ENCODE data around the gene CCDC39.
A peak's percentile ranks its signal among the peaks of the same experiment; 100 is the strongest.
"Not testable (repeated sequence)": the region's sequence is repeated elsewhere in the genome, so short reads cannot be mapped to it uniquely, and the experiment has no call there.

The CCDC39 gene

DNA sequence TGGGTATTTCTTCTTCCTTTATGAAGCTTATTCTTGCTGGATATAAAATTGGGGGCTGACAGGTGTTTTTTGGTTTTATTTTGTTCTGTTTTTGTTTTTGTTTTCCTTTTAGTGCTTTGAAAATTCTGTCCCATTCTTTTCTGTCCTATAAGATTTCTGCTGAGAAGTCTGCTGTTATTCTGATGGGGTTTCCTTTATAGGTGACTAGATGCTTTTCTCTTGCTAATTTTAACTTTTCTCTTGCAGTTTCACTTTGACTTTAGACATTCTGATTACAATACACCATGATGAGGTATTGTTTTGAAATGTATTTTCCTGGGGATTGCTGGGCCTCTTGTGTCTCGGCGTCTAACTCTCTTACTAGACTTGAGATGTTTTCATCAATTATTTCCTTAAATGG is 54.6 kb downstream of the CCDC39 start:
- H3K4me2 ChIP-seq (ENCODE audit: low read length) = no peak overlapping the region
- no peak overlapping the region for H3K4me3 ChIP-seq (ENCODE audit: low read length)
- no peaks in the 10 kb centered on the region for H3K4me1 ChIP-seq (ENCODE audit: control insufficient read depth, insufficient read depth, low read length)
- H3K27me3 ChIP-seq (ENCODE audit: control insufficient read depth, insufficient read depth, low read length) = no peaks in the 10 kb centered on the region
- H3K36me3 ChIP-seq (ENCODE audit: insufficient read depth, low read length) = peaks cover 10% of the 10 kb centered on the region
- H3K9me3 ChIP-seq (replicated peaks; ENCODE audit: low read length) = no peaks in the 10 kb centered on the region
- no peak overlapping the region for H3K9ac ChIP-seq (ENCODE audit: low read depth, low read length)

DNA sequence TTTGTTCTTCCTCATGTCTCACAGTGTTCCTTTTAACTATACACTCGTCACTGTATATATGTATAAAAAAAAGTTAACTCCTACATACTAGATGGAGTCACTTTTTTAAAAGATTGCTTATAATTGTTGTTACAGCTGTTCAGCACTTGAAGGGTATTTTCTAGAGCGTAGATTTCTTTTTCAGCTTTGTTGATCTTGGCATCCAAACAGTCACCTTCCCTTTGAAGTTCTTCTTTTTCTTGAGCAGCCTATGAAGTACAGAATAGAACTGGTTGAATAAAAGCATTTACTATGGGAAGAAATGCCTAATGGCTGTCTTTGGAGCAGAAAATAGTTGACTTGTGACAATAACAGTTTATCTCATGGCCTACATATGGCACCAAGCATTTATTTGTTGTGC is 59.6 kb downstream of the CCDC39 start:
- Histone ChIP-seq H3K4me2 (ENCODE audit: low read length) (no peak overlapping the region), H3K9me3 (replicated peaks; ENCODE audit: low read length) (no peaks in the 10 kb centered on the region), H3K36me3 (ENCODE audit: insufficient read depth, low read length) (no peaks in the 10 kb centered on the region), H3K9ac (ENCODE audit: low read depth, low read length) (no peak overlapping the region), H3K4me1 (ENCODE audit: control insufficient read depth, insufficient read depth, low read length) (no peaks in the 10 kb centered on the region), H3K4me3 (ENCODE audit: low read length) (no peak overlapping the region), H3K27me3 (ENCODE audit: control insufficient read depth, insufficient read depth, low read length) (no peaks in the 10 kb centered on the region)

DNA sequence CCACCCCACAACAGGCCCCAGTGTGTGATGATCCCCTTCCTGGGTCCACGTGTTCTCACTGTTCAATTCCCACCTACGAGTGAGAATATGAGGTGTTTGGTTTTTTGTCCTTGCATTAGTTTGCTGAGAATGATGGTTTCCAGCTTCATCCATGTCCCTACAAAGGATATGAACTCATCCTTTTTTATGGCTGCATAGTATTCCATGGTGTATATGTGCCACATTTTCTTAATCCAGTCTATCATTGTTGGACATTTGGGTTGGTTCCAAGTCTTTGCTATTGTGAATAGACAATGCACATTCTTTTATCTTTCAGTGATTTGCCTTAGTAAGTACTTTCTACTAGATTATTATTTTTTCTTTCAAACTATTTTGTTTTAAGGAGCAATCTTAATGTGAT is 60.7 kb downstream of the CCDC39 start:
- not testable (repeated sequence) for H3K4me3 ChIP-seq (ENCODE audit: low read length); H3K9ac ChIP-seq (ENCODE audit: low read depth, low read length); H3K4me2 ChIP-seq (ENCODE audit: low read length); H3K4me1 ChIP-seq (ENCODE audit: control insufficient read depth, insufficient read depth, low read length); H3K27me3 ChIP-seq (ENCODE audit: control insufficient read depth, insufficient read depth, low read length); H3K9me3 ChIP-seq (replicated peaks; ENCODE audit: low read length); H3K36me3 ChIP-seq (ENCODE audit: insufficient read depth, low read length)

DNA sequence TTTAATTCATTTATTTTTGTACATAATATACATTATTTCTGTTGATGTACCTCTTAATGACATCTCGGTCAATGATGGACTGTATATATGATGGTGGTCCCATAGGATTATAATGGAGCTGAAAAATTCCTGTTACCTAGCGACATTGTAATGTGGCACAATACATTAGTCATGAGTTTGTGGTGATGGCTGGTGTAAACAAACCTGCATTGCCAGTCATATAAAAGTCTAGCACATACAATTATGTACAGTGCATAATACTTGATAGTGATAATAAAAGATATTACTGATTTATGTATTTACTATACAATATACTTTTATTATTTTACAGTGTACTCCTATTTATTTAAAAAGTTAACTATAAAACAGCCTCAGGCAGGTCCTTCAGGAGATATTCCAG is 62.2 kb downstream of the CCDC39 start:
- Histone ChIP-seq H3K36me3 (ENCODE audit: insufficient read depth, low read length) (peaks cover 20% of the 10 kb centered on the region), H3K4me2 (ENCODE audit: low read length) (no peak overlapping the region), H3K4me3 (ENCODE audit: low read length) (no peak overlapping the region), H3K4me1 (ENCODE audit: control insufficient read depth, insufficient read depth, low read length) (no peaks in the 10 kb centered on the region), H3K27me3 (ENCODE audit: control insufficient read depth, insufficient read depth, low read length) (no peaks in the 10 kb centered on the region), H3K9me3 (replicated peaks; ENCODE audit: low read length) (no peaks in the 10 kb centered on the region), H3K9ac (ENCODE audit: low read depth, low read length) (no peak overlapping the region)

DNA sequence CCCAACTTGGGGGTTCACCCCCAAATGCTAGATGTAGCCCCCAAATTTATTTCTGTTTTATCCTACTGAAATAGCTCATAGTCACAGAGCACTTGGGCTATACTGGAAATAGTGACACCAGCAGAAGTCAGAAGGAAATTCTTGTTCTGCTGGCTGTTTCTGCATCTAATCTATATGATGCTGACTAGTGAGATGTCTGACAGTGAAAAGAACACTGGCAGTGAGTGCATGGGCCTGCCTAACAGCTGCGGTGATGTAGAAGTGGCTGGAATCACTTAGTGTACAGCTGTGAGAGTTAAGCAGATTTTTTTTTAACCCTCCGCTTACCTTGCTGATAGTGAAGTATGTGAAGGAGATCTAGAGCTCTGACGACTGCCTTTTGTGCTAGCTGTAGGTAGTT is 63.3 kb downstream of the CCDC39 start:
- Histone ChIP-seq H3K4me3 (ENCODE audit: low read length) (no peak overlapping the region), H3K27me3 (ENCODE audit: control insufficient read depth, insufficient read depth, low read length) (no peaks in the 10 kb centered on the region), H3K4me1 (ENCODE audit: control insufficient read depth, insufficient read depth, low read length) (no peaks in the 10 kb centered on the region), H3K36me3 (ENCODE audit: insufficient read depth, low read length) (peaks cover 31% of the 10 kb centered on the region), H3K9ac (ENCODE audit: low read depth, low read length) (no peak overlapping the region), H3K9me3 (replicated peaks; ENCODE audit: low read length) (no peaks in the 10 kb centered on the region), H3K4me2 (ENCODE audit: low read length) (no peak overlapping the region)

DNA sequence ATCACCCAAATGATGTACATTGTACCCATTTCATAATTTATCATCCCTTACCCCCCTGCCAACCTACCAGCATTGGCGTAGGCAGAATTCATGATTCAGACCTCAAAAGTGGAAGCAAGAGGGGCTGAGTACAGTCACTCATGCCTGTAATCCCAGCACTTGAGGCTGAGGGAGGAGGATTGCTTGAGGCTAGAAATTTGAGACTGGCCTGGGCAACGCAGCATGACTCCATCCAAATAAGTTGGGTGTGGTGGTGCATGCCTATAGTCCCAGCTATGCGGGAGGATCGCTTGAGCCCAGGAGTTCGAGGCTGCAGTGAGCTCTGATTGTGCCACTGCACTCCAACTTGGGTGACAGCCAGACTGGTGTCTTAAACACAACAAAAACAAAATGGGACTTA is 66.9 kb downstream of the CCDC39 start:
- no peak overlapping the region for H3K9ac ChIP-seq (ENCODE audit: low read depth, low read length)
- H3K27me3 ChIP-seq (ENCODE audit: control insufficient read depth, insufficient read depth, low read length) = no peaks in the 10 kb centered on the region
- no peaks in the 10 kb centered on the region for H3K9me3 ChIP-seq (replicated peaks; ENCODE audit: low read length)
- H3K4me2 ChIP-seq (ENCODE audit: low read length) = no peak overlapping the region
- no peaks in the 10 kb centered on the region for H3K4me1 ChIP-seq (ENCODE audit: control insufficient read depth, insufficient read depth, low read length)
- H3K4me3 ChIP-seq (ENCODE audit: low read length) = no peak overlapping the region
- H3K36me3 ChIP-seq (ENCODE audit: insufficient read depth, low read length) = peaks cover 67% of the 10 kb centered on the region

DNA sequence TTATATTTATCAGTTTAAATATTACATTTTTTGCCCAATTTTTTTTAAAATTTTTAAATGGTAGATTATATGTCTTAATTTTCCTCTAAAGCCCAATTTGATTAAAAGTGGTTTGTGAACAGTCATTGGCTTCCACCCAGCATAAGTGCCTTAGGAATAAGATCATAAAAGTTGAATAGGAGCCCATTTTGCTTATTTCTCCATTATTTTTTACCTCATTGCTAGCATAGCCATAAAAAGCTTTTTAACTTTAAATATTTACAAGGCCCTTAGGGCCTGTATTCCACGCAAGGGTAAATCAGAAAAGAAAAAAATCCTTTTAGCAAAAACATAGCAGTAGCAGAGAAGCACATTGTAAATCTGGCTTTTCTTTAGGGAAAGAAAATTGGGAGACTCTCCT is 68.3 kb downstream of the CCDC39 start:
- no peaks in the 10 kb centered on the region for H3K27me3 ChIP-seq (ENCODE audit: control insufficient read depth, insufficient read depth, low read length)
- peaks cover 80% of the 10 kb centered on the region for H3K36me3 ChIP-seq (ENCODE audit: insufficient read depth, low read length)
- H3K4me1 ChIP-seq (ENCODE audit: control insufficient read depth, insufficient read depth, low read length) = no peaks in the 10 kb centered on the region
- no peak overlapping the region for H3K9ac ChIP-seq (ENCODE audit: low read depth, low read length)
- no peak overlapping the region for H3K4me3 ChIP-seq (ENCODE audit: low read length)
- no peaks in the 10 kb centered on the region for H3K9me3 ChIP-seq (replicated peaks; ENCODE audit: low read length)
- no peak overlapping the region for H3K4me2 ChIP-seq (ENCODE audit: low read length)

DNA sequence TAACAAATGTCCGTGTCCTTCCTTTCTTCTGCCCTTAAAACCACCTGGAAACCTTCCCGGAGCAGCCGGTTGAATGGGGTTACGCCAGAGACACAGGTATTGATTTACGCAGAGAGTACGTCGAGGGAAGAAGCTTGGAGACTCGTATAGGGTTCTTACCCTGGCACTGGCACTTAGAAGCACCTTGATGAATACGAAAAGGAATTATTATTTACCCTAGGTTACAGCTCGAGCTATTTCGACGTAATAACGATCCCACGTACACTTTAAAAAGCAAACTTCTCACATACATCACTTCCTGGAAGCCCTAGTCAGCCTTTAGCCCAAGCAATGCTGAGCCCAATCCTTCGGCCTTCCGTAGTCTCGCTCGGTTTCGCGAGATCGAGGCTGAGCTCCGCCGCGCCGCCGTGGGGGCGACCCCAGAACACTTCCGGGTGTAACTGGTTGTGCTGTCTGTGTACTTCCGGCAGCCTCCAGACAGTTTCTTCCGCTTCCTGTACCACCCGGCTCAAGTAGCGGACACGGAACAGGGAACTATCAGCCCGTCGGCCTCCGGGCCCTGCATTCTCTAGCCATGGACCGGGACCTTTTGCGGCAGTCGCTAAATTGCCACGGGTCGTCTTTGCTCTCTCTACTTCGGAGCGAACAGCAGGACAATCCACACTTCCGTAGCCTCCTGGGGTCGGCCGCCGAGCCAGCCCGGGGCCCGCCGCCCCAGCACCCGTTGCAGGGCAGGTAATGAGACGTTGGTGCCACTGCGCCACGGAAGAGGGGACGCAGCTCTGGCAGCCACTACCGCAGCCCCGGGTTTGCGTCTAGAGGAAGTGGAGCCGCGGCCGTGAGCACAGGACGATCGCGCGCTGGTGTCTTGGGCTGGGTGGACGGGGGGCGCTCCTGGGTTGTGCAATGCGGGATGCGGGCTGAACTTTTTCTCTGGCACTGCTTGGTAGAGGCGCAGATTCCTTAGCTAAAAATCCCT is 77.3 kb downstream of the CCDC39 start, which contains the start of gene TTC14:
Gene TTC14, plus strand, starts transcription at position 476 of the 979 bp plus-strand sequence. Its CDS starts 99 bp downstream, at position 575.
- peak within 1 kb of the TSS; percentile 85 for H3K4me3 ChIP-seq (ENCODE audit: low read length)

DNA sequence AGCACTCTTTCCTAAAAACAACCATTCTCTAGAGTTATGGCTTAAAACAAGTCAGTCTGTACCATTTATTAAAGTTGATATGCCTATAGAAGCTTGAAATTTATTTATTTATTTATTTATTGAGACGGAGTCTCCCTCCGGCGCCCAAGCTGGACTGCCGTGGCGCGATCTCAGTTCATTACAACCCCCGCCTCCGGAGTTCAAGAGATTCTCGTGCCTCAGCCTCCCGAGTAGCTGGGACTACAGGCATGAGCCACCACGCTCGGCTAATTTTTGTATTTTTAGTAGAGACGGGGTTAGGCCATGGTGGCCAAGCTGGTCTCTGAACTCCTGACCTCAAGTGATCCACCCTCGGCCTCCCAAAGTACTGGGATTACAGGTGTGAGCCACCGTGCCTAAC is 78.8 kb downstream of the CCDC39 start:
- no peaks in the 10 kb centered on the region for H3K27me3 ChIP-seq (ENCODE audit: control insufficient read depth, insufficient read depth, low read length)
- H3K9ac ChIP-seq (ENCODE audit: low read depth, low read length) = no peak overlapping the region
- H3K4me1 ChIP-seq (ENCODE audit: control insufficient read depth, insufficient read depth, low read length) = peaks cover 5% of the 10 kb centered on the region
- H3K9me3 ChIP-seq (replicated peaks; ENCODE audit: low read length) = no peaks in the 10 kb centered on the region
- H3K4me2 ChIP-seq (ENCODE audit: low read length) = no peak overlapping the region
- H3K4me3 ChIP-seq (ENCODE audit: low read length) = no peak overlapping the region
- H3K36me3 ChIP-seq (ENCODE audit: insufficient read depth, low read length) = peaks cover 15% of the 10 kb centered on the region

More for the DNA sequence above, 77.3 kb downstream of the CCDC39 start, which contains the start of gene TTC14:
- Histone ChIP-seq H3K27me3 (ENCODE audit: control insufficient read depth, insufficient read depth, low read length) (no peaks in the 10 kb centered on the region), H3K36me3 (ENCODE audit: insufficient read depth, low read length) (peaks cover 30% of the 10 kb centered on the region), H3K4me1 (ENCODE audit: control insufficient read depth, insufficient read depth, low read length) (peaks cover 5% of the 10 kb centered on the region), H3K9me3 (replicated peaks; ENCODE audit: low read length) (no peaks in the 10 kb centered on the region), H3K9ac (ENCODE audit: low read depth, low read length) (peak within 1 kb of the TSS; percentile 92), H3K4me2 (ENCODE audit: low read length) (peak within 1 kb of the TSS; percentile 85)

DNA sequence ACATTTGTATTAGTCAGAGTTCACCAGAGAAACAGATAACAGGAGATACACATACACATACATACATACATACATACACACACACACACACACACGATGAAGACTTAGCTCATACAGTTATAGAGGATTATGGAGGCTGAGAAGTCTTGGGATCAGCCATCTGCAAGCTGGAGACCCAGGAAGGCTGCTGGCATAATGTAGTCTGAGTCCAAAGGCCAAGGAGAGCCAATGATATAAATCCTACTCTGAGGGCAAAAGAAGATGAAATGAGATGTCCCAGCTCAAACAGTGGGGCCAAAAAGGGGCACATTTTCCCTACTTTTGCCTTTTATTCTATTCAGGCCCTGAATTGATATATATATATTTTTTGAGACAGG is 83.7 kb downstream of the CCDC39 start:
- Histone ChIP-seq H3K27me3 (ENCODE audit: control insufficient read depth, insufficient read depth, low read length) (no peaks in the 10 kb centered on the region), H3K4me1 (ENCODE audit: control insufficient read depth, insufficient read depth, low read length) (peaks cover 3% of the 10 kb centered on the region), H3K9ac (ENCODE audit: low read depth, low read length) (no peak overlapping the region), H3K9me3 (replicated peaks; ENCODE audit: low read length) (no peaks in the 10 kb centered on the region), H3K36me3 (ENCODE audit: insufficient read depth, low read length) (no peaks in the 10 kb centered on the region), H3K4me3 (ENCODE audit: low read length) (no peak overlapping the region), H3K4me2 (ENCODE audit: low read length) (no peak overlapping the region)

DNA sequence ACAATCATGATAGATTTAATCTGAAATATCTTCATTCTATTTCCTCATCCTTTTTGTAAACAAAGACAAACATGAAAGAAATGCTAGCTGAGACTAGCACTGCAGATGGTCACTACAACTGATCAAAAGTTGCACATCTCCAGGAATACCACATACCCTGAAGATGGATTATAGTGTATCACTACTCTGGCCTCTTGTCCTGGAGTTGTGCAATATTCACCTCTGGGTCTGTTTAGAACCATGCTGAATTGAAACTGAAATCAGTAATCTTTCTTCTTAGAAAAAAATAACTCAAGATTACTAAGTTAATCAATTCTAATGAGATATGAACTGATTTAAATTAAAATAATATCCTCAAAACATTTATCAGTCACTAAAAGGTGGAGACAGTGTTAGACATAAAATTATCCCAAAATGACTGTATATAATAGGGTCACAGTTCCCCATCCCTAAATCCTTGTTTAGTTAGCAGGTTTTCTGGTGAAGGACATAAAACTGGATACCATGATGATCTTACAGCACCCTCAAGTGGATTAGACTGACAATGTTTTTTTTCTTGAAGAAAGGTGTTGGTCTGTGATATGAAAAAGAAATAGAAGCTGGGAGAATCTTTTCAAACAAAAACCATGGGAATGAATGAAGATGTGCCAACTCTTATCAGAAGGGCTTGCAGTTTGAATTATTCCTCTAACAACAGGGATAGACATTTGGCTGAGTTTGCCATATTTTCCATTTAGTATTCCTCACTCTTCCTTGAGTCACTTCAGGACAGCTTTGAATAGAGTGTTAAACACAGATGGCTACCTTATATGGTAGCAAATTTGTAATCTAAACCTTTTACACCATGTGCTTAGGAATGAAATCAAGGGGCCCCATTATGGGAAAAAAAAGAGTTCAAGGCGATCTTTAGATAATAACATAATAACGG is 84.4 kb downstream of the CCDC39 start:
- Histone ChIP-seq H3K36me3 (ENCODE audit: insufficient read depth, low read length) (no peaks in the 10 kb centered on the region), H3K9ac (ENCODE audit: low read depth, low read length) (no peak overlapping the region), H3K4me2 (ENCODE audit: low read length) (no peak overlapping the region), H3K27me3 (ENCODE audit: control insufficient read depth, insufficient read depth, low read length) (no peaks in the 10 kb centered on the region), H3K9me3 (replicated peaks; ENCODE audit: low read length) (no peaks in the 10 kb centered on the region), H3K4me3 (ENCODE audit: low read length) (no peak overlapping the region), H3K4me1 (ENCODE audit: control insufficient read depth, insufficient read depth, low read length) (peaks cover 3% of the 10 kb centered on the region)
